Breast epithelium (tissue), 3 donors: Measurements from ENCODE around the gene ACTR3.

Experiments
- POLR2A ChIP-seq: fragments of 450-650 bp; IDR thresholded peaks from one replicate; pipeline ENCODE4 v1.6.1; 2016; ENCODE audit warnings: antibody characterized with exemption, mild to moderate bottlenecking, moderate library complexity
- POLR2AphosphoS5 ChIP-seq, 3 donors: sonication (generic); formaldehyde crosslinking; IDR thresholded peaks; one replicate each; pipeline ENCODE4 v1.6.1; 2017; ENCODE audit warnings: antibody characterized with exemption in 3 of 3
- TF ChIP-seq, protein P1 (sequence below), 3 donors: fragments of 450-650 bp; IDR thresholded peaks; one replicate each; pipeline ENCODE4 v1.5.1; 2016 to 2017; ENCODE audit warnings: antibody characterized with exemption in 3 of 3, mild to moderate bottlenecking in 3 of 3, moderate library complexity in 3 of 3

GRCh38 chr2:113977060-113977659, 87.3 kb downstream of the ACTR3 start:
- TF ChIP-seq, protein P1, sequence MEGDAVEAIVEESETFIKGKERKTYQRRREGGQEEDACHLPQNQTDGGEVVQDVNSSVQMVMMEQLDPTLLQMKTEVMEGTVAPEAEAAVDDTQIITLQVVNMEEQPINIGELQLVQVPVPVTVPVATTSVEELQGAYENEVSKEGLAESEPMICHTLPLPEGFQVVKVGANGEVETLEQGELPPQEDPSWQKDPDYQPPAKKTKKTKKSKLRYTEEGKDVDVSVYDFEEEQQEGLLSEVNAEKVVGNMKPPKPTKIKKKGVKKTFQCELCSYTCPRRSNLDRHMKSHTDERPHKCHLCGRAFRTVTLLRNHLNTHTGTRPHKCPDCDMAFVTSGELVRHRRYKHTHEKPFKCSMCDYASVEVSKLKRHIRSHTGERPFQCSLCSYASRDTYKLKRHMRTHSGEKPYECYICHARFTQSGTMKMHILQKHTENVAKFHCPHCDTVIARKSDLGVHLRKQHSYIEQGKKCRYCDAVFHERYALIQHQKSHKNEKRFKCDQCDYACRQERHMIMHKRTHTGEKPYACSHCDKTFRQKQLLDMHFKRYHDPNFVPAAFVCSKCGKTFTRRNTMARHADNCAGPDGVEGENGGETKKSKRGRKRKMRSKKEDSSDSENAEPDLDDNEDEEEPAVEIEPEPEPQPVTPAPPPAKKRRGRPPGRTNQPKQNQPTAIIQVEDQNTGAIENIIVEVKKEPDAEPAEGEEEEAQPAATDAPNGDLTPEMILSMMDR (IDR thresholded peaks at IDR 0.05): peak in 1 of 3 donors; percentile 3
- TF ChIP-seq POLR2A: no peak
- TF ChIP-seq POLR2AphosphoS5 (IDR thresholded peaks at IDR 0.05): no peak
